PC-9 (cell line): Measurements from ENCODE around the gene KLHL35. TPM values are rescaled to one million over a fixed set of nuclear protein-coding genes. Genes with fewer than 3 reads are reported as not detected.

Experiments used
- BruUV-seq: library from RNA; stranded (reverse); fragments of 400-500 nt; replicated peaks from 2 replicates; lab custom pipeline; 2021; lab: Mats Ljungman, UMichigan
- CTCF ChIA-PET: fragments of 300-600 bp; sonication (Branson Sonifier 250); formaldehyde crosslinking; loops from one replicate; lab custom pipeline; 2022; ENCODE audit warnings: antibody characterized with exemption; lab: Charles Lee
- POLR2A ChIA-PET: fragments of 300-600 bp; sonication (Branson Sonifier 250); formaldehyde crosslinking; loops from one replicate; lab custom pipeline; 2022; ENCODE audit warnings: antibody characterized with exemption; ENCODE audit not compliant: unreplicated experiment; lab: Charles Lee
- DNase-seq, 2 experiments: peaks; one replicate each; pipeline versions ENCODE4 v3.0.0 to v3.0.0-alpha.2; 2015 to 2022; ENCODE audit warnings: mixed read lengths in 1 of 2
- H2AFZ ChIP-seq: fragments of 200-600 bp; sonication (generic); 2 replicates; pipeline ENCODE4 v1.8.1; 2017; ENCODE audit warnings: antibody characterized with exemption
- H3F3A ChIP-seq: fragments of 200-600 bp; sonication (generic); 2 replicates; pipeline ENCODE4 v1.8.1; 2017; ENCODE audit warnings: antibody characterized with exemption, mild to moderate bottlenecking, low read depth; ENCODE audit not compliant: insufficient read depth
- H3K27ac ChIP-seq: fragments of 200-600 bp; sonication (generic); 2 replicates; pipeline ENCODE4 v1.6.1; 2016; ENCODE audit warnings: mixed run types
- H3K27me3 ChIP-seq: fragments of 200-600 bp; sonication (generic); 2 replicates; pipeline ENCODE4 v1.6.1; 2016; ENCODE audit warnings: low read depth, mixed run types; ENCODE audit not compliant: insufficient read depth
- H3K36me3 ChIP-seq: fragments of 200-600 bp; sonication (generic); 2 replicates; pipeline ENCODE4 v1.6.1; 2016; ENCODE audit warnings: low read depth, mixed run types
- H3K4me1 ChIP-seq: fragments of 200-600 bp; sonication (generic); replicated peaks from 2 replicates; pipeline ENCODE4 v1.6.1; 2016; ENCODE audit warnings: mixed run types; ENCODE audit not compliant: insufficient read depth
- H3K4me2 ChIP-seq: fragments of 200-600 bp; sonication (generic); 2 replicates; pipeline ENCODE4 v1.6.1; 2017; ENCODE audit warnings: mixed run types
- H3K4me3 ChIP-seq: fragments of 200-600 bp; sonication (generic); 2 replicates; pipeline ENCODE4 v1.6.1; 2016; ENCODE audit warnings: mixed run types
- H3K79me2 ChIP-seq: fragments of 200-600 bp; sonication (generic); 2 replicates; pipeline ENCODE4 v1.6.1; 2017; ENCODE audit warnings: low read depth, mixed run types
- H3K9me2 ChIP-seq: fragments of 200-600 bp; sonication (generic); 2 replicates; pipeline ENCODE4 v1.8.1; 2017; ENCODE audit warnings: mild to moderate bottlenecking; ENCODE audit not compliant: insufficient read depth
- H3K9me3 ChIP-seq: fragments of 200-600 bp; sonication (generic); 2 replicates; pipeline ENCODE4 v1.8.1; 2016; ENCODE audit warnings: low read depth; ENCODE audit not compliant: insufficient read depth
- H4K20me1 ChIP-seq: fragments of 200-600 bp; sonication (generic); 2 replicates; pipeline ENCODE4 v1.8.1; 2017; ENCODE audit not compliant: insufficient read depth
- CTCF ChIP-seq: fragments of 200-600 bp; sonication (generic); conservative IDR thresholded peaks from 2 replicates; pipeline ENCODE4 v1.6.1; 2017; ENCODE audit warnings: mixed run types, antibody characterized with exemption, mild to moderate bottlenecking, moderate library complexity
- EZH2 ChIP-seq: fragments of 200-600 bp; sonication (generic); IDR thresholded peaks from 2 replicates; pipeline ENCODE4 v1.8.0; 2017; ENCODE audit warnings: antibody characterized with exemption, low read depth
- intact Hi-C: fragments of 100-400 bp; cut with micrococcal nuclease; formaldehyde crosslinking; loops from one replicate; pipeline ENCODE4 v1.10.0; 2022; ENCODE audit not compliant: unreplicated experiment
- total RNA-seq: library from RNA; stranded (reverse); gene quantifications from 2 replicates; pipeline ENCODE4 v1.2.3, GENCODE V29; 2021

KLHL35 gene
- total RNA-seq, 1 experiment from 2014 or later = 11.1 TPM

GRCh38 chr11:75478783-75479596 lies 46.0 kb upstream of the KLHL35 start:
- BruUV-seq = no TSS peak
- TF ChIP-seq EZH2 (no peak), CTCF (no peak)

GRCh38 chr11:75477614-75477935 lies 44.6 kb upstream of the KLHL35 start:
- TF ChIP-seq CTCF (no peak), EZH2 (no peak)
- Histone ChIP-seq H3K4me2 (no peak overlapping the region), H3K9me2 (no peaks in the 10 kb centered on the region), H3K4me3 (no peak overlapping the region), H3K27me3 (no peaks in the 10 kb centered on the region), H3F3A (no peaks in the 10 kb centered on the region; the same call in 1 of the 2 replicates), H3K9me3 (no peaks in the 10 kb centered on the region), H3K27ac (no peak overlapping the region), H3K79me2 (no peaks in the 10 kb centered on the region), H2AFZ (no peak overlapping the region), H3K4me1 (no peaks in the 10 kb centered on the region), H4K20me1 (no peaks in the 10 kb centered on the region), H3K36me3 (no peaks in the 10 kb centered on the region)
- DNase-seq = no peak
- POLR2A ChIA-PET = no interaction called here
- intact Hi-C loops = no loop called here
- BruUV-seq = no TSS peak
- CTCF ChIA-PET = interaction anchor here (0.5 kb wide), 1 partner anchor 9 kb away, joined by 4 read pairs; no protein-coding TSS in a partner anchor

More at GRCh38 chr11:75478783-75479596, 46.0 kb upstream of the KLHL35 start:
- no peaks in the 10 kb centered on the region for H3K27me3 ChIP-seq
- no peaks in the 10 kb centered on the region; the same call in 1 of the 2 replicates for H3F3A ChIP-seq
- no peaks in the 10 kb centered on the region for H3K36me3 ChIP-seq
- no peaks in the 10 kb centered on the region for H3K9me2 ChIP-seq
- CTCF ChIA-PET = no interaction called here
- H3K4me1 ChIP-seq = no peaks in the 10 kb centered on the region
- POLR2A ChIA-PET = interaction anchor here (0.6 kb wide), 1 partner anchor 92 kb away, joined by 4 read pairs; no protein-coding TSS in a partner anchor
- no peaks in the 10 kb centered on the region for H3K9me3 ChIP-seq
- no peak for DNase-seq
- H3K4me3 ChIP-seq = no peak overlapping the region
- H3K27ac ChIP-seq = no peak overlapping the region
- H4K20me1 ChIP-seq = no peaks in the 10 kb centered on the region
- no peak overlapping the region for H3K4me2 ChIP-seq
- no peak overlapping the region for H2AFZ ChIP-seq
- H3K79me2 ChIP-seq = no peaks in the 10 kb centered on the region
- intact Hi-C loops = no loop called here

GRCh38 chr11:75476739-75477613 lies 44.0 kb upstream of the KLHL35 start:
- Histone ChIP-seq H3K4me2 (no peak overlapping the region), H3K79me2 (no peaks in the 10 kb centered on the region), H3F3A (no peaks in the 10 kb centered on the region; the same call in 1 of the 2 replicates), H3K9me3 (no peaks in the 10 kb centered on the region), H3K36me3 (no peaks in the 10 kb centered on the region), H4K20me1 (no peaks in the 10 kb centered on the region), H3K4me1 (no peaks in the 10 kb centered on the region), H3K4me3 (no peak overlapping the region), H3K27me3 (no peaks in the 10 kb centered on the region), H3K9me2 (no peaks in the 10 kb centered on the region), H2AFZ (no peak overlapping the region), H3K27ac (no peak overlapping the region)
- no peak for DNase-seq
- CTCF ChIA-PET = interaction anchor here (0.5 kb wide), 2 partner anchors 8 to 25 kb away, joined by 4 read pairs; no protein-coding TSS in a partner anchor
- no peak for TF ChIP-seq CTCF
- TF ChIP-seq EZH2 = no peak
- intact Hi-C loops = no loop called here
- POLR2A ChIA-PET = no interaction called here
- no TSS peak for BruUV-seq
